A549 (cell line): Measurements from ENCODE around the gene TUFM. TPM values are rescaled to one million over a fixed set of nuclear protein-coding genes. Genes with fewer than 3 reads are reported as not detected.
"Not testable (repeated sequence)": the region's sequence is repeated elsewhere in the genome, so short reads cannot be mapped to it uniquely, and the experiment has no call there.

Source experiments
- ATAC-seq, 2 experiments: fragments of 200-7000 bp in 1 of 2; fragments of >200 bp in 1 of 2; cut with Nextera tagmentation in 1 of 2; cut with Tn5 transposase in 1 of 2; 3 replicates each; pipeline versions ENCODE4 v1.8.0 to v1.9.1; 2018 to 2020; ENCODE audit warnings: mild to moderate bottlenecking in 1 of 2, moderate library complexity in 1 of 2
- CTCF ChIA-PET: fragments of 300-600 bp; sonication (Branson Sonifier 250); formaldehyde crosslinking; extraction: SDS; loops from one replicate; lab custom pipeline; 2021; ENCODE audit warnings: antibody characterized with exemption, inconsistent platforms; lab: Yijun Ruan, JAX
- POLR2A ChIA-PET: fragments of 350-600 bp; formaldehyde crosslinking; extraction: SDS; loops from one replicate; lab custom pipeline; 2021; ENCODE audit warnings: antibody characterized with exemption, inconsistent platforms; lab: Yijun Ruan, JAX
- DNase-seq, 2 experiments: peaks; one replicate each; pipeline versions ENCODE4 v3.0.0 to v3.0.0-alpha.2; 2011 to 2016; ENCODE audit warnings: low read depth in 1 of 2, low spot score in 1 of 2
- FAIRE-seq: peaks from 2 replicates; lab custom pipeline; 2011; peaks lifted over from hg19 to GRCh38; lab: Jason Lieb, UNC
- H3K27ac ChIP-seq, 2 experiments: fragments of >200 bp; sonication (Bioruptor Twin); formaldehyde crosslinking; 3 replicates each; pipeline ENCODE4 v1.5.1; 2016 to 2017
- H3K4me1 ChIP-seq: fragments of >200 bp; sonication (Bioruptor Twin); formaldehyde crosslinking; 3 replicates; pipeline ENCODE4 v1.6.1; 2016
- H3K4me2 ChIP-seq: fragments of >200 bp; sonication (Bioruptor Twin); formaldehyde crosslinking; 3 replicates; pipeline ENCODE4 v1.6.1; 2016
- H3K4me3 ChIP-seq: fragments of >200 bp; sonication (Bioruptor Twin); formaldehyde crosslinking; 3 replicates; pipeline ENCODE4 v1.5.1; 2016
- H3K9me3 ChIP-seq: fragments of >200 bp; sonication (Bioruptor Twin); formaldehyde crosslinking; 3 replicates; pipeline ENCODE4 v1.6.1; 2016
- CTCF ChIP-seq: fragments of >200 bp; sonication (Bioruptor Twin); formaldehyde crosslinking; IDR thresholded peaks from 3 replicates; pipeline ENCODE4 v1.5.1; 2016
- E2F6 ChIP-seq: IDR thresholded peaks from 2 replicates; pipeline ENCODE4 v1.6.1; 2012; ENCODE audit warnings: low read depth, borderline replicate concordance
- EHMT2 ChIP-seq: fragments of 200-600 bp; sonication (generic); IDR thresholded peaks from 2 replicates; pipeline ENCODE4 v1.6.1; 2016; ENCODE audit warnings: antibody characterized with exemption, low read depth, mild to moderate bottlenecking, moderate library complexity
- HEYL ChIP-seq: fragments of 250-450 bp; sonication (Bioruptor Pico); IDR thresholded peaks from 2 replicates; pipeline ENCODE4 v1.8.0; 2021; ENCODE audit warnings: mild to moderate bottlenecking, moderate library complexity
- MAFK ChIP-seq: fragments of 450-650 bp; IDR thresholded peaks from 2 replicates; pipeline ENCODE4 v1.6.1; 2014; ENCODE audit not compliant: partially characterized antibody
- MAZ ChIP-seq: fragments of 150-350 bp; IDR thresholded peaks from 2 replicates; pipeline ENCODE4 v1.6.1; 2014; ENCODE audit warnings: antibody characterized with exemption, low read depth, low read length, borderline replicate concordance
- PHF8 ChIP-seq: fragments of 200-600 bp; sonication (generic); IDR thresholded peaks from 2 replicates; pipeline ENCODE4 v1.6.1; 2016; ENCODE audit warnings: low read depth, mild to moderate bottlenecking, antibody characterized with exemption, moderate library complexity, borderline replicate concordance
- RAD21 ChIP-seq, 2 experiments: fragments of >200 bp in 1 of 2; sonication (Bioruptor Twin) in 1 of 2; formaldehyde crosslinking in 1 of 2; IDR thresholded peaks in 1 of 2; conservative IDR thresholded peaks in 1 of 2; 2 replicates in 1 of 2; 3 replicates in 1 of 2; pipeline ENCODE4 v1.6.1; 2012 to 2018; ENCODE audit warnings: inconsistent platforms in 1 of 2
- SREBF2 ChIP-seq: fragments of 450-650 bp; IDR thresholded peaks from 2 replicates; pipeline ENCODE4 v1.6.1; 2014; ENCODE audit warnings: mild to moderate bottlenecking, moderate library complexity
- ZSCAN20 ChIP-seq: fragments of 250-450 bp; sonication (Bioruptor Pico); IDR thresholded peaks from 2 replicates; pipeline ENCODE4 v1.8.0; 2022; ENCODE audit warnings: mild to moderate bottlenecking, moderate library complexity
- WGBS: methylation state at CpG from one replicate; pipeline ENCODE4 v1.1.6; 2017; ENCODE audit errors: missing lambda C conversion rate; 5-methylcytosine and 5-hydroxymethylcytosine counted together
- polyA plus RNA-seq, 4 experiments: library from polyadenylated mRNA; depleted of rRNA in 3 of 4; stranded (reverse); fragments of >200 nt; fragmentation: RNase III in 1 of 4; extraction: RNeasy Plus Mini Kit Qiagen cat#74134 plus additional on column Dnase treatment in 1 of 4; gene quantifications; 2 replicates in 3 of 4; 3 replicates in 1 of 4; pipeline ENCODE4 v1.2.3, GENCODE V29; 2011 to 2017

TUFM gene
- polyA plus RNA-seq, 2 of the 4 experiments (the other 2 are of a cell fraction) = 159 to 260 TPM

GRCh38 chr16:28821874-28822519 lies 24.2 kb downstream of the TUFM start:
- Histone ChIP-seq H3K4me2 (peak overlapping the region; percentile 87), H3K9me3 (peaks cover 4% of the 10 kb centered on the region; the same call in 1 of the 3 replicates), H3K27ac (peak overlapping the region; percentile 95 to 100), H3K4me3 (peak overlapping the region; percentile 100), H3K4me1 (peaks cover 36% of the 10 kb centered on the region)
- CTCF ChIA-PET = interaction anchor here (1.0 to 2.8 kb wide), 4 partner anchors 14 to 124 kb away, joined by 3 to 13 read pairs (median 6); no protein-coding TSS in a partner anchor
- FAIRE-seq (no peak), DNase-seq (no peak), ATAC-seq (no peak)
- no peak for TF ChIP-seq ZSCAN20
- no peak for TF ChIP-seq HEYL (CRISPR knock-in tag)
- TF ChIP-seq EHMT2 = no peak
- POLR2A ChIA-PET = interaction anchor here (0.5 to 3.6 kb wide), 15 partner anchors 8 to 869 kb away, joined by 3 to 38 read pairs (median 5); partner anchors contain the start of genes NFATC2IP, SH2B1 and TUFM
- 28% methylated on average over 13 of the region's 13 CpGs for WGBS

GRCh38 chr16:28820546-28820945 lies 25.6 kb downstream of the TUFM start:
- POLR2A ChIA-PET = interaction anchor here (1.2 kb wide), 1 partner anchor 43 kb away, joined by 3 read pairs; the partner anchor contains the start of gene SH2B1
- ATAC-seq, H3K27ac ChIP-seq, H3K4me2 ChIP-seq, H3K9me3 ChIP-seq, H3K4me3 ChIP-seq, DNase-seq, FAIRE-seq: not testable (repeated sequence)
- peaks cover 22% of the 10 kb centered on the region for H3K4me1 ChIP-seq
- 91% methylated on average over 13 of the region's 13 CpGs for WGBS
- CTCF ChIA-PET = interaction anchor here (1.0 to 2.8 kb wide), 4 partner anchors 12 to 127 kb away, joined by 3 to 13 read pairs (median 3); no protein-coding TSS in a partner anchor

- H3K4me2 ChIP-seq = no peak overlapping the region
- TF ChIP-seq SREBF2 (no peak), PHF8 (no peak), MAFK (peak; percentile 59), MAZ (no peak), E2F6 (no peak)
- peaks cover 4% of the 10 kb centered on the region; the same call in 1 of the 3 replicates for H3K9me3 ChIP-seq
- ChIA-PET POLR2A (no interaction called here), CTCF (interaction anchor here (1.4 kb wide), 1 partner anchor 125 kb away, joined by 3 read pairs; no protein-coding TSS in a partner anchor)
- no peak for FAIRE-seq
- no peak overlapping the region for H3K4me3 ChIP-seq
- 79% methylated on average over 5 of the region's 5 CpGs for WGBS
- no peak for ATAC-seq
- peaks cover 17% of the 10 kb centered on the region for H3K4me1 ChIP-seq
- peak in 1 of 2 experiments; percentile 50 for DNase-seq
- no peak overlapping the region for H3K27ac ChIP-seq
Observed at GRCh38 chr16:28820016-28820415, 26.1 kb downstream of the TUFM start.

- H3K4me2 ChIP-seq, POLR2A ChIA-PET, H3K9me3 ChIP-seq, H3K4me3 ChIP-seq, H3K27ac ChIP-seq, DNase-seq, H3K4me1 ChIP-seq, CTCF ChIA-PET, FAIRE-seq: not testable (repeated sequence)
- WGBS = no CpG with 5 or more reads among the region's 11 CpGs
- peak; percentile 74 to 87 for ATAC-seq
Observed at GRCh38 chr16:28807445-28808120, 38.6 kb downstream of the TUFM start.

GRCh38 chr16:28802235-28803019 lies 43.7 kb downstream of the TUFM start:
- peak overlapping the region; percentile 18; the same call in 1 of the 3 replicates for H3K4me3 ChIP-seq
- FAIRE-seq, H3K4me1 ChIP-seq, H3K9me3 ChIP-seq, POLR2A ChIA-PET, CTCF ChIA-PET, H3K4me2 ChIP-seq, H3K27ac ChIP-seq: not testable (repeated sequence)
- 77% methylated on average over 5 of the region's 13 CpGs for WGBS
- TF ChIP-seq RAD21 (conservative IDR thresholded peaks at IDR 0.05 in 1 of 2, IDR thresholded peaks at IDR 0.05 in 1 of 2) = peak; percentile 43 to 69
- TF ChIP-seq CTCF = peak; percentile 35
- ATAC-seq (peak; percentile 93 to 95), DNase-seq (peak in 1 of 2 experiments; percentile 83)
